GM12878 (cell line): Measurements from ENCODE around the gene PYGO2.

Source experiments
- CEBPB ChIP-seq, 2 experiments: fragments of 150-350 bp in 1 of 2; IDR thresholded peaks; 2 replicates each; pipeline ENCODE4 v1.6.1; 2012 to 2014; ENCODE audit warnings: low read depth in 2 of 2, low read length in 2 of 2, borderline replicate concordance in 1 of 2, inconsistent platforms in 1 of 2
- CTCF ChIP-seq, 3 experiments: IDR thresholded peaks in 2 of 3; conservative IDR thresholded peaks in 1 of 3; 2 replicates each; pipeline ENCODE4 v1.5.1; 2011; ENCODE audit warnings: low read depth in 3 of 3, low read length in 3 of 3, mild to moderate bottlenecking in 3 of 3, control low read depth in 2 of 3, moderate library complexity in 2 of 3, inconsistent platforms in 1 of 3, mixed read lengths in 1 of 3; ENCODE audit not compliant: control insufficient read depth in 2 of 3, insufficient read depth in 1 of 3; ENCODE audit errors: extremely low read depth in 1 of 3
- FOS ChIP-seq: IDR thresholded peaks from 3 replicates; pipeline ENCODE4 v1.6.1; 2011; ENCODE audit warnings: borderline replicate concordance; ENCODE audit not compliant: insufficient read length; ENCODE audit errors: extremely low read depth
- MEF2A ChIP-seq: IDR thresholded peaks from 2 replicates; pipeline ENCODE4 v1.6.1; 2011; ENCODE audit warnings: low read depth, mild to moderate bottlenecking, low read length, moderate library complexity; ENCODE audit not compliant: insufficient read depth
- PAX5 ChIP-seq: IDR thresholded peaks from 2 replicates; pipeline ENCODE4 v1.6.1; 2011; ENCODE audit warnings: low read depth, low read length, borderline replicate concordance
- POLR2A ChIP-seq: IDR thresholded peaks from 2 replicates; pipeline ENCODE4 v1.6.1; 2011; ENCODE audit warnings: low read depth, mild to moderate bottlenecking, low read length
- RAD21 ChIP-seq: IDR thresholded peaks from 2 replicates; pipeline ENCODE4 v1.6.1; 2011; ENCODE audit warnings: mild to moderate bottlenecking, low read depth, low read length, moderate library complexity; ENCODE audit not compliant: insufficient read depth
- REST ChIP-seq: IDR thresholded peaks from 2 replicates; pipeline ENCODE4 v1.6.1; 2012; ENCODE audit warnings: mild to moderate bottlenecking, low read depth, low read length
- SREBF2 ChIP-seq: IDR thresholded peaks from 2 replicates; pipeline ENCODE4 v1.6.1; 2012; ENCODE audit warnings: mild to moderate bottlenecking, low read length
- YY1 ChIP-seq: IDR thresholded peaks from 2 replicates; pipeline ENCODE4 v1.6.1; 2011; ENCODE audit warnings: low read depth, mild to moderate bottlenecking, low read length
- ZBED1 ChIP-seq: IDR thresholded peaks from 2 replicates; pipeline ENCODE4 v1.6.1; 2016; ENCODE audit warnings: borderline replicate concordance
- ZNF24 ChIP-seq: fragments of 450-650 bp; IDR thresholded peaks from 2 replicates; pipeline ENCODE4 v1.6.1; 2017; ENCODE audit warnings: antibody characterized with exemption, mild to moderate bottlenecking
- ZNF384 ChIP-seq: IDR thresholded peaks from 2 replicates; pipeline ENCODE4 v1.6.1; 2012; ENCODE audit warnings: low read depth, mild to moderate bottlenecking, low read length, improper control_type of control experiment, borderline replicate concordance

- no peak for TF ChIP-seq ZBED1
- no peak for TF ChIP-seq CTCF (IDR thresholded peaks at IDR 0.05 in 2 of 3, conservative IDR thresholded peaks at IDR 0.05 in 1 of 3; ENCODE audit: control insufficient read depth in 2 of 3, extremely low read depth in 1 of 3, insufficient read depth in 1 of 3, low read depth in 3 of 3, low read length in 3 of 3)
- TF ChIP-seq YY1, result peak; percentile 86
- no peak for TF ChIP-seq ZNF384
- TF ChIP-seq RAD21, result no peak
- TF ChIP-seq POLR2A, result peak; percentile 63; the same call in 1 of the 2 replicates
- TF ChIP-seq CEBPB (IDR thresholded peaks at IDR 0.05; ENCODE audit: borderline replicate concordance in 1 of 2, low read depth in 2 of 2, low read length in 2 of 2), result no peak
- TF ChIP-seq PAX5, result 0 out of 2 replicates have a peak, but pooled peaks have one; percentile 15
- no peak for TF ChIP-seq ZNF24
- no peak for TF ChIP-seq SREBF2
- TF ChIP-seq MEF2A, result 0 out of 2 replicates have a peak, but pooled peaks have one; percentile 24
- no peak for TF ChIP-seq FOS
- no peak for TF ChIP-seq REST
Observed at GRCh38 chr1:155000726-155001424, 39.3 kb upstream of the PYGO2 start.
